ENCODE data around the gene SPATA19. TPM values are rescaled to one million over a fixed set of nuclear protein-coding genes. Genes with fewer than 3 reads are reported as not detected.

Gene SPATA19
- total RNA-seq, 1 donor = not detected

DNA sequence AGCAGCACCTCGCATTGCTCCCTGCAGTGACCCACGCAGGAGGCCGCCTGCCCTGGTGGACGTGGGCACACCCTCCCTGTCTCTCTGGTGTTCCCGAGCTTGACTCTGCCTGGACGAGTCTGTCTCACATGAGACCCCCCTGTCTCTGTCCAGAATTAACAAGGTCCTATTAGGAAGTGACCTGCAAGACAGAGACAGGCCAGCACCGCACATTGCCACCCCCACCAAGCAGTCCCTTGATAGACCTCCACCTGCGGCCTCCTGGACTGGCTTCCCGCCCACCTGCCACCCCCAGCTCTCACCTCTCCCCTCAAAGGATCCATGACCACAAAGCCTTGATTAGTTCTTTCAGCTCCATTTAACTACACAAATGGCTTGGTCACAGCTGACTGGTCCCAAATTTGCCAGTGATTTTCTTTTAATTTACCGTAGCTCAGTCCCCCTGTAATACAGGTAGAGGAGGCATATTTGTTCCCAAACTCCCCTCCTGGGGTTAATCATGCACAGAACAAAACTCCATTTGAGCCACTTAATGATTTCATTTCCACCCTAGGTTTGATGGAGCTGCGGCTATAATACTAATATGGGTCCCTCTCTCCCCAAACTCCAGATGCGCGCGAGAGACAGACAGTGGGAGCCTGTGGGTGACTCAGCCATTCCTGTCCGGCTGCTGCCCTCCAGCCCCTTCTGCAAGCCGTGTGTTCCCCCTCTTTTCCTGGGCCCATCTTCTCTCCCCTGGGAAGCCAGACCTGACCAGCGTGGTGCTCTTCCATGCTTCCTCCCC, 11.2 kb downstream of the SPATA19 start:
- H2AFZ ChIP-seq (ENCODE audit: low read length) = no peak overlapping the region
- no peaks in the 10 kb centered on the region for H3K27me3 ChIP-seq (ENCODE audit: insufficient read depth, low read length)
- H3K79me2 ChIP-seq (ENCODE audit: insufficient read depth, low read length) = no peaks in the 10 kb centered on the region
- no peaks in the 10 kb centered on the region for H3K9me3 ChIP-seq (ENCODE audit: low read depth, low read length)
- no peak for DNase-seq (ENCODE audit: insufficient read length, low spot score, missing footprints)
- no peak overlapping the region for H3K27ac ChIP-seq (ENCODE audit: low read depth, low read length)
- H3K4me3 ChIP-seq (ENCODE audit: insufficient read depth, low read length) = no peak overlapping the region
- H3K36me3 ChIP-seq (ENCODE audit: insufficient read depth, low read length) = no peaks in the 10 kb centered on the region
- no peak overlapping the region for H3K4me2 ChIP-seq (ENCODE audit: insufficient read depth, low read length)
- H4K20me1 ChIP-seq (ENCODE audit: insufficient read depth, low read length) = no peaks in the 10 kb centered on the region
- H3K4me1 ChIP-seq (ENCODE audit: insufficient read depth, low read length) = no peaks in the 10 kb centered on the region
- TF ChIP-seq, protein P1, sequence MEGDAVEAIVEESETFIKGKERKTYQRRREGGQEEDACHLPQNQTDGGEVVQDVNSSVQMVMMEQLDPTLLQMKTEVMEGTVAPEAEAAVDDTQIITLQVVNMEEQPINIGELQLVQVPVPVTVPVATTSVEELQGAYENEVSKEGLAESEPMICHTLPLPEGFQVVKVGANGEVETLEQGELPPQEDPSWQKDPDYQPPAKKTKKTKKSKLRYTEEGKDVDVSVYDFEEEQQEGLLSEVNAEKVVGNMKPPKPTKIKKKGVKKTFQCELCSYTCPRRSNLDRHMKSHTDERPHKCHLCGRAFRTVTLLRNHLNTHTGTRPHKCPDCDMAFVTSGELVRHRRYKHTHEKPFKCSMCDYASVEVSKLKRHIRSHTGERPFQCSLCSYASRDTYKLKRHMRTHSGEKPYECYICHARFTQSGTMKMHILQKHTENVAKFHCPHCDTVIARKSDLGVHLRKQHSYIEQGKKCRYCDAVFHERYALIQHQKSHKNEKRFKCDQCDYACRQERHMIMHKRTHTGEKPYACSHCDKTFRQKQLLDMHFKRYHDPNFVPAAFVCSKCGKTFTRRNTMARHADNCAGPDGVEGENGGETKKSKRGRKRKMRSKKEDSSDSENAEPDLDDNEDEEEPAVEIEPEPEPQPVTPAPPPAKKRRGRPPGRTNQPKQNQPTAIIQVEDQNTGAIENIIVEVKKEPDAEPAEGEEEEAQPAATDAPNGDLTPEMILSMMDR (IDR thresholded peaks at IDR 0.05; ENCODE audit: extremely low read depth, low read depth, low read length) = no peak

DNA sequence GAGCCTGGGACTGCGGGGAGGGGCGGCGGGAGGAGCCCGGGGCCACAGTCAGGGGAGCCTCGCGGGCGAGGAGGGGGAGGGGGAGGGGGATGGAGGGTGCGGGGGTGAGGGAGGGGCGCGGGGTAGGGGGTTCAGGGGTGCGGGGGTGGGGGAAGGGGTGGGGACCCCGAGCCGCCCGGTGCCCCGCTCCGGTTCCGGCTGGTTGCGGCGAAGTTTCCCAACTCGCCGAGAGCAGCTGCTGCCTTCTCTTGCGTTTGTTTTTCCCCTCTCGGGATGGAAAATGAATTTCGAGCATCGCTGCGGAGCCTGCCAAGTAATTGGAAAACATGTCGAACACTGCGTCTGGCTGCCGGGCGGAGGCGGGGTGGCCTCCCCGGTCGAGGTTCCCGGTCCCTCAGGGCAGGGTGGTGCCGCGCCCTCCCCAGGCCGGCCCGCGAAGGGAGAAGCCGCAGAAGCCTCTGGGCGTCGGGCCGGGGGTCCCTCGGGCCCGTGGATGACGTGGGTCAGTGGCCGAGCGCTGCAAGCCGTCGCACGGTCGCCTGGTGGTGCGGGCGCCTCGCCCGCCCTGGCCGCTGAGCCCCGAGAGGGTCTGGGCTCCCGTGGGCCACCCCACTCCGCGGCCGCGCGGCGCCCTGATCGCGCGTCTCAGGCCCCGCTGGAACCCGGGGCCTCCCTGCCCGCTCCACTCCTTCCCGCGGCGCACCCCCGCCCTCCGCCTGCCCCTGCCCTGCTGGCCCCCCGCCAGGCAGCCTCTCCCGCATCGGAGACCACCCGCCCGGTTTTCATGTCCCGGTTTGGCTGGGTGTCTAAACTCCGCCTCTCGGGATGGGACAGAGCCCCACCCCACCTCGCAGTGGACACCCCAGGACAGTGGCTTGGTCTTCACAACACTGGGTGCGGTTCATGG, 12.1 kb downstream of the SPATA19 start:
- peak; percentile 71 for DNase-seq (ENCODE audit: insufficient read length, low spot score, missing footprints)
- Histone ChIP-seq H3K4me3 (ENCODE audit: insufficient read depth, low read length) (no peak overlapping the region), H3K4me1 (ENCODE audit: insufficient read depth, low read length) (no peaks in the 10 kb centered on the region), H3K27me3 (ENCODE audit: insufficient read depth, low read length) (no peaks in the 10 kb centered on the region), H3K4me2 (ENCODE audit: insufficient read depth, low read length) (no peak overlapping the region), H2AFZ (ENCODE audit: low read length) (no peak overlapping the region), H4K20me1 (ENCODE audit: insufficient read depth, low read length) (no peaks in the 10 kb centered on the region), H3K36me3 (ENCODE audit: insufficient read depth, low read length) (no peaks in the 10 kb centered on the region), H3K79me2 (ENCODE audit: insufficient read depth, low read length) (no peaks in the 10 kb centered on the region), H3K27ac (ENCODE audit: low read depth, low read length) (no peak overlapping the region), H3K9me3 (ENCODE audit: low read depth, low read length) (no peaks in the 10 kb centered on the region)
- TF ChIP-seq, protein P1 (IDR thresholded peaks at IDR 0.05; ENCODE audit: extremely low read depth, low read depth, low read length) = no peak

DNA sequence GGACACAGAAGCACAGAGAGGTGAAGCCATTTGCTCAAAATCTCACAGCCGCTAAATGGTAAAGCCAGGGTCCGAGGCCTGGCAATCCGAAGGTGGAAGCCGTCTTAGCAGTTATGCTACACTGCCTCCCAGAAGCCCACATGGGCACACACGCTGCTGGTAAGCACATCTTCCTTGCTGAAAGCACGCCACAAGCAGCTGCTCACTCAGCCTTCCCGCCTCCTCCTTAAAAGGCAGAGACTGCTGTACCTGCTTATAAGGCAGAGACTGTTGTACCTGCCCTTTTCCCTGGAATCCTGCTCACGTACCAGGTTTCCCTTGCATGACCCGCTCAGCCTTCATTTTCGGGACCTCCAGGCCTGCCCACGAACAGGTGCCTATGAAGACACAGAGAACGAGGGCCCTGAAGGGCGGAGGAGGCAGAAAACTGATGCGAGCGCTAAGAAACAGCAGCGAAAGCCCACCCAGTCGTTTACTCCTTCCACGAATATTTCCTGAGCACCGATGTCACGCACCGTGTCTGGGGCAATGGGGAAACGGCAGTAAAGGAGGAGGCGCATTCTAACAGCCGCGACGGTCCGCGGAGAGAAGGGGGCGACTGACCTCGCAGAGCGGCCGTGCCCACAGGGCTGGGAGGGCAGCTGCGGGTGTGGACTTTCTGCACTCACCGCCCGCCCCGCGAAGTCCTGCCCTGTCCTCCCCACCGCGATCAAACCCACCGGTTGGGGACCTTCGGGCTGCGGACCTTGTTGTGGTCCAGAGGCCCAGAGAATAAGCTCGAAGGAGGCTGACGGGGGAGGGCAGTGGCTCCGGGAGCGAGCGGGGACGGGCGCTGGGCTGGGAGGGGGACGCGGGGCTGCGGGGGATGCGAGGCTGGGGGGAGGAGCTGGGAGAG, 13.0 kb downstream of the SPATA19 start:
- Histone ChIP-seq H3K79me2 (ENCODE audit: insufficient read depth, low read length) (no peaks in the 10 kb centered on the region), H3K4me2 (ENCODE audit: insufficient read depth, low read length) (no peak overlapping the region), H3K27me3 (ENCODE audit: insufficient read depth, low read length) (no peaks in the 10 kb centered on the region), H3K4me3 (ENCODE audit: insufficient read depth, low read length) (no peak overlapping the region), H3K4me1 (ENCODE audit: insufficient read depth, low read length) (no peaks in the 10 kb centered on the region), H4K20me1 (ENCODE audit: insufficient read depth, low read length) (no peaks in the 10 kb centered on the region), H3K27ac (ENCODE audit: low read depth, low read length) (no peak overlapping the region), H2AFZ (ENCODE audit: low read length) (no peak overlapping the region), H3K36me3 (ENCODE audit: insufficient read depth, low read length) (no peaks in the 10 kb centered on the region), H3K9me3 (ENCODE audit: low read depth, low read length) (no peaks in the 10 kb centered on the region)
- DNase-seq (ENCODE audit: insufficient read length, low spot score, missing footprints) = peak; percentile 75
- TF ChIP-seq, protein P1 (IDR thresholded peaks at IDR 0.05; ENCODE audit: extremely low read depth, low read depth, low read length) = no peak
